Measurements from ENCODE around the gene FOXQ1. TPM values are rescaled to one million over a fixed set of nuclear protein-coding genes. Genes with fewer than 3 reads are reported as not detected.

Gene FOXQ1
- total and polyA plus RNA-seq, 2 of the 13 experiments (the other 11 are each of a cell fraction or from before 2014, with no cell fraction given): 35.2 to 39.8 TPM

GRCh38 chr6:1267790-1268762 is 43.8 kb upstream of the FOXQ1 start (continued):
- TF ChIP-seq TRIM24 (CRISPR knock-in tag; IDR thresholded peaks at IDR 0.05) (peak; percentile 8; the same call in 1 of the 2 replicates), ZNF660 (CRISPR knock-in tag; IDR thresholded peaks at IDR 0.05; ENCODE audit: borderline replicate concordance, low read depth) (no peak), FUBP1 (CRISPR knock-in tag; IDR thresholded peaks at IDR 0.05; ENCODE audit: borderline replicate concordance) (peak; percentile 100), ZNF580 (CRISPR knock-in tag; IDR thresholded peaks at IDR 0.05; ENCODE audit: borderline replicate concordance, low read depth) (peak; percentile 96), NFKBIZ (CRISPR knock-in tag; IDR thresholded peaks at IDR 0.05) (peak; percentile 99), JUND (CRISPR knock-in tag; IDR thresholded peaks at IDR 0.05) (peak; percentile 89), SMAD1 (CRISPR knock-in tag; IDR thresholded peaks at IDR 0.05; ENCODE audit: borderline replicate concordance, low read depth) (0 out of 2 replicates have a peak, but pooled peaks have one; percentile 40), ZNF30 (CRISPR knock-in tag; IDR thresholded peaks at IDR 0.05) (no peak), MEIS2 (CRISPR knock-in tag; IDR thresholded peaks at IDR 0.05) (peak; percentile 99), MXI1 (IDR thresholded peaks at IDR 0.05; ENCODE audit: borderline replicate concordance, low read depth, low read length) (peak; percentile 72; the same call in 1 of the 3 replicates), ZBTB43 (CRISPR knock-in tag; conservative IDR thresholded peaks at IDR 0.05) (peak; percentile 97), HNF1B (CRISPR knock-in tag; IDR thresholded peaks at IDR 0.05) (peak; percentile 99), KDM4B (CRISPR knock-in tag; IDR thresholded peaks at IDR 0.05) (peak; percentile 99), SP4 (CRISPR knock-in tag; IDR thresholded peaks at IDR 0.05) (peak; percentile 64), MIER3 (CRISPR knock-in tag; IDR thresholded peaks at IDR 0.05; ENCODE audit: borderline replicate concordance) (peak; percentile 100), IRX3 (CRISPR knock-in tag; IDR thresholded peaks at IDR 0.05; ENCODE audit: borderline replicate concordance, low read depth) (no peak), HNF4G (IDR thresholded peaks at IDR 0.05; ENCODE audit: borderline replicate concordance, low read depth, low read length) (peak; percentile 100), HNF4G (CRISPR knock-in tag; IDR thresholded peaks at IDR 0.05; ENCODE audit: borderline replicate concordance, low read depth) (peak; percentile 97), ETS1 (CRISPR knock-in tag; IDR thresholded peaks at IDR 0.05) (no peak), ZNF329 (CRISPR knock-in tag; IDR thresholded peaks at IDR 0.05; ENCODE audit: low read depth) (no peak)
